LoVo (cell line): ENCODE results near the gene ILF3.

Experiments used
- DNase-seq: peaks from one replicate; pipeline ENCODE4 v3.0.0-alpha.2; 2016; ENCODE audit warnings: low spot score

Gene ILF3

DNA sequence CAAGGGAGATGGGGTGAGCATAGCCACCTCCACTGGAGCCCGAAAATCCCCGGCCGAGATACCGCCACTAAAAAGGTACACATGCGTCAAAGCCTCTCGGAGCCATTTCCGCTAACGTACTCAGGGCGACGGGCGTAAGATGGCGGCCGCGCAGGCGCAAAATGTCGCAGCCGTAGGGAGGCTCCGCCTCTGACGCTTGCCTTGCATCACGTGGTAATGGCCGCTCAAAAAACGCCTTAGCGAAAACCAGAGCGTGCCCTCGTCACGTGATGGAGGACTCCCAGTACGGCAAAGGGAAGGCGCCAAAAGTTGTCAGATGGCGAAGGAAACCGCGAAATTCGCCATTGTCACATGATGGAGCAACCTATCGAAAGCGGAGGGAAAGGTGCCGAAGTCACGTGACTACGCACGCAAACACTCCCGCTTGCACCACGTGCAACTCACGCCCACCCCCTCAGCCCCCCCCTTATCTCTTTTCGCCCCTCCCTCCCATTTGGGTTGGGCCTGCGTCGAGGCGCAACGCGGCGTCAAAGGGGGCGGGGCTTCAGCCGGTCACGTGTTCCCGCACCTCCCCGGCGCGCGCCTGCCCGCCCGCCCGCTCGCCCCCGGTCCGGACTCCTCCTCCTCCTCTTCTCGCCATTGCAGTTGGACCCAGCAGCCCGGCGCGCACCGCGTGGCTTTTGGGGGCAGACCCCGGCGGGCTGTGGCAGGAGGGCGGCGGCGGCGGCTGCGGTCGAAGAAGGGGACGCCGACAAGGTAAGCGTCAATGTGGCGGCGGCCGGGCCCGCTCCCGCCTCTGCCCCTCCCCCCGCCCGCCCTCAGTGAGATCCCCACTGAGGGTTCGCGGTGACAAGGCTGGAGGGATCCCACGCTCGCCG, at the start of gene ILF3:
Gene ILF3, plus strand, starts transcription at position 615 of the 878 bp plus-strand sequence. CDS start 16,260 bp downstream, outside the sequence.
- peak; percentile 100 for DNase-seq

DNA sequence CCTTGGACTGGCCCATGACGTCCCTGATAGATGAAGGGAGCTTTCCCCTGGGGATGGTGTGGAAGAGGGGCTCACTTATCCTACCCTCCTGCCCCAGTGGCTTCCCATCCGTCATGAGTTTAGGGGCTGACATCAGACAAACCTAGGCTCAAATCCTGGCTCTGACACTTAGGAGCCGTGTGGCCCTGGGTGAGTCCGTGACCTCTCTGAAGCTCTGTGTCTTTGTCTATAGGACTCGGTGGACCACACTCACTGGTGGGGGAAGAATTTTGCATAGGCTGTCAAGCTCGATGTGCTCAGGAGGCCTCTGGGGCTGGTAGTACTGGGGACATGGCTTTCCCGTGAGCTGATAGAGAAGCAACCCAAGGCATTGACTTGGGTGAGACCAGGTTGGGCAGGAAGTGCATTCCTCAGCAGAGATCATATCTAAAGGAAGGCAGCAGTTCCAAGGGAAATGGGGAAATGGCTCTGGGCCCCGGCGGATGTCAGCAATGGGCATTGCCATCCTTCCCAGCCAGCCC, 49.6 kb upstream of the ILF3 start:
- no peak for DNase-seq

DNA sequence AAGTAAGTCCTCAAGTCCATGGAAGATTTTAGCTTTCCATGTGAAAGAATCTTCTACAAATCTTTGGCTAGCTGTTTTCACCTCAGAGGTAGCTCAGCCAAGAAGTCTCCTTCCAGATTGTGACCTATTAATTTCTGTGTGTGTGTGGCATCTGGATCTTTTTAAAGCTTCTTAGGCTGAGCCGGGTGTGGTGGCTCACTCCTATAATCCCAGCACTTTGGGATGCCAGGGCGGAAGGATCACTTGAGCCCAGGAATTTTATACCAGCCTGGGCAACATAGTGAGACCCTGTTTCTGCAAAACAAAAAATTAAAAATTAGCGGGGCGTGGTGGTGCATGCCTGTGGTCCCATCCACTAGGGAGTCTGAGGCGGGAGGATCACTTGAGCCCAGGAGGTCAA, 42.2 kb upstream of the ILF3 start:
- DNase-seq, result no peak

DNA sequence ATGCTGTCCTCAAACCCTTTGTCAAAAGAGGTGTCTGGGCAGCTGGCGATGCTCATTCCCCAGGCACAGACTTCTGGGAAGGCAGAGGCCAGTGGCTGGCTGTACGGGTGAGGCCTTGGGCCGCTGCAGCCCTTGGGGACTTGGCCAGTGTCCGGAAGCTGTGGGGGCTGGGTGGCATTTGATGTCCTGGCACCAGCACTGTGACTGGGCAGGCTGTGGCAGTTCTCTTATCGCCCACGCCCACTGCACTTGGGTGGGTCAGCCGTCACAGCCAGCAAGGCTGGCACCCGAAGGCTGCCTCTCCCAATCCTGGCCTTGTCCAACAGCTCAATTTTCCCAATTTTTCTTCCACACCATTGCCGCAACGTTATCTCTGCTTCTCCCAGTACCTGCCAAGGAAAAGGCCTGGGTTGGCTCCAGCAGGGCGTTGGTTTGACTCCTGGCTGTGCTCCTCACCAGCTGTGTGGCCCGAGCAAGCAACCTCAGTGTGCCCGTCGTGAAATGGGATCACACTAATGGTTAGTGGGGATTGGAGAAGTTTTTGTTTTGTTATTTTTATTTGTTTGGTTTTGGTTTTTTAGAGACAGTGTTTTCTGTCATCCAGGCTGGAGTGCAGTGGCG, 41.5 kb upstream of the ILF3 start:
- DNase-seq, result no peak

DNA sequence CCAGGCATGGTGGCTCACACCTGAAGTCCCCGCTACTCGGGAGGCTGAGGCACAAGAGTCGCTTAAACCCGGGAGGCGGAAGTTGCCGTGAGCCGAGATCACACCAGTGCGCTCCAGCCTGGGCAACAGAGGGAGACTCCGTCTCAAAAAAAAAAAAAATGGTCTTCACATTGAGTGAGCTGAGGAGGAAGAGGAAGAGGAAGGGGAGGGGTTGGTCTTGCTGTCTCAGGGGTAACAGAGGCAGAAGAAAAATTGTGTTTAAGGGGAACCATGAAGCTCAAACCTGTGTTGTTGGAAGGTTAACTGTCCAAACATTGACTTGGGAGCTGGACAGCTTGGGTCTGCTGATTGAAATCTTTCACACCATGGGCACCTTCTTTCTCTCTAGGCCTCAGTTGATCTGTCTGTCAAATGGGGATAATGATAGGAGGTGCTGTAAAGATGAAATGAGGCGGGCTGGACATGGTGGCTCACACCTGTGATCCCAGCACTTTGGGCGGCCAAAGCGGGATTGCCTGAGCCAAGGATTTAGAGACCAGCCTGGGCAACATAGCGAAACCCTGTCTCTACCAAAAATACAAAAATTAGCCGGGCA, 38.6 kb upstream of the ILF3 start:
- no peak for DNase-seq

DNA sequence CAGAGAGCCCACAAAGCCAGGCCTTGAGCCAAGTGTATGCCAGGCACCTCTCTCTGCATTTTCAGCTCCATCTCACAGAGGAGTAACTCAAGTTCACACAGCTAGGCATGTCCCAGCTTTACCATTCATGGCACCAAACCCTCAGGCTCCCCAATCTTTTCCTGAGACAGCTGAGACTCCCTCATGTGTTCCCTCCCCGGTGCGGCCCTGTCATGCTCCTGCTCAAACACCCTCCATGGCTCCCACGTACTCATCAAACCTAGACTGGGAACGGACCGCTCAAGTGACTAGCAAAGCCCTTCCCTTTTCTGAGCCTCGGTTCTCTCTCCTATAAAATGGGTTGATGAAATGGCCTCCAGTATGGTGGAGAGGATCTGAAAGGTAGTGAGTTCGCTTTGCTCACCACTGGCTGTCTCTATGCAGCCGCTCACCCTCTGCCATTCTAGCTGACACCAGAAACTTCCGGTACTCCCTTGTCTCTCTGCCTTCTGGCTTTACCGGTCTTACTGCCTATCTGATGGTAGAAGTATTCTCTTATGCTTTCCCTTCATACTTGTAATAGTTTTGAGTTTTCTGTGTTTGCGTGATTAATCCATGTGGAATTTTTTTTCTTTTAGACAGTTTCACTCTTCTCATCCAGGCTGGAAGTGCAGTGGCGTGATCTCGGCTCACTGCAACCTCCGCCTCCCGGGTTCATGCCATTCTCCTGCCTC, 36.6 kb upstream of the ILF3 start:
- no peak for DNase-seq

DNA sequence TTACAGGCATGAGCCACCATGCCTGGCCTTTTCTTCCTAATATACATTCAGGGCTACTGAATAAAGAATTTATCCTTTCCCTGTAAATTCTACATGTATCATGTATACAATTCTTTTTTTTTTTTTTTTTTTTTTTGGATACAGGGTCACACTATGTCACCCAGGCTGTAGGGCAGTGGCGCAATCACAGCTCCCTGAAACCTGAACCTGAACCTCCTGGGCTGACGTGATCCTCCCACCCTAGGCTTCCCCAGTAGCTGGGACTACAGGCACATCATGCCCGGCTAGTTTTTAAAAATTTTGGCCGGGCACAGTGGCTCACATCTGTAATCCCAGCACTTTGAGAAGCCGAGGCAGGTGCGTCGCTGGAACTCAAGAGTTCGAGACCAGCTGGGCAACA, 35.3 kb upstream of the ILF3 start:
- DNase-seq, result no peak

DNA sequence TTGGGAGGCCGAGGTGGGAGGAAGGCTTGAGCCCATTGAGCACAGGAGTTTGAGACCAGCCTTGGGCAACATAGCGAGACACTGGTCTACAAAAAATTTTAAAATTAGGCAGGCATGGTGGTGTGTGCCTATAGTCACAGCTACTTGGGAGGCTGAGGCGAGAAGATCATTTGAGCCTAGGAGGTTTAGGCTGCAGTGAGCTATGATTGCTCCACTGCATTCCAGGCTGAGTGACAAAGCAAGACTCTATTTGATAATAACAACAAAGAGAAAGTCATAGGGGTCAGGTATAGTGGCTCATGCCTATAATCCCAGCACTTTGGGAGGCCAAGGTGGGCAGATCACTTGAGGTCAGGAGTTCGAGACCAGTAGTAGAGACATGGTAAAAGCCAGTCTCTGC, 33.4 kb upstream of the ILF3 start:
- no peak for DNase-seq

DNA sequence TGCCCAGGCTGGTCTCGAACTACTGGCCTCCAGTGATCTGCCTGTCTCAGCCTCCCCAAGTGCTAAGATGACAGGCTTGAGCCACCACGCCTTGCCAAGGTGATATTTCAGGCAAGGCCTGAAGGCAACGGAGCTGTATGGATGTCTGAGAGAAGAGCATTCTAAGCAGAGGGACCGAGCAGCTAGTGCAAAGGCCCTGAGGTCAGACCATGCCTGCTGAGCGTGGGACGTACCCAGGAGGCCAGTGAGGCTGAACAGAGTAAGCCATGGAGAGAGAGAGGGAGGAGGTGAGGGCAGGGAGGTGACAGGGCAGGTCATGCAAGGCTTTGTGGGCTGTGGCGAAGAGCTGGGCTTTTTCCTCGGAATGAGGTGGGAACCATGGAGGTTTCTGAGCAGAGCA, 32.2 kb upstream of the ILF3 start:
- DNase-seq, result no peak

DNA sequence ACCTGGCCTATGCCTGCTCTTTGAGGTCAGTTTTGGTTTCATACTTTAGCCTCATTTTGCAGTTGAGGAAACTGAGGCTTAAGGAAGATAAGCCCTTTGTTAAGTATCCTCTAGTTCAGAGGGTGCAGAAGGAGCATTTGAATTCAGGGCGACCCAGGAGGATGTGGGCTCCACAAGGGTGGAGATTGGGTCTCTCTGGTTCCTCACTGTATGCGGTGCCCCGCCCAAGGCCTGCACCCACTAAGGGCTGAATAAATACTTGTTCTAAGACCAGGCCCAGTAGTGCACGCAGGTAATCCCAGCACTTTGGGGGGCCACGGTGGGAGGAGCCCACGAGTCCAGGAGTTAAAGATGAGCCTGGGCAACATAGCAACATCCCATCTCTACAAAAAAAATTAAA, 29.6 kb upstream of the ILF3 start:
- DNase-seq, result no peak

DNA sequence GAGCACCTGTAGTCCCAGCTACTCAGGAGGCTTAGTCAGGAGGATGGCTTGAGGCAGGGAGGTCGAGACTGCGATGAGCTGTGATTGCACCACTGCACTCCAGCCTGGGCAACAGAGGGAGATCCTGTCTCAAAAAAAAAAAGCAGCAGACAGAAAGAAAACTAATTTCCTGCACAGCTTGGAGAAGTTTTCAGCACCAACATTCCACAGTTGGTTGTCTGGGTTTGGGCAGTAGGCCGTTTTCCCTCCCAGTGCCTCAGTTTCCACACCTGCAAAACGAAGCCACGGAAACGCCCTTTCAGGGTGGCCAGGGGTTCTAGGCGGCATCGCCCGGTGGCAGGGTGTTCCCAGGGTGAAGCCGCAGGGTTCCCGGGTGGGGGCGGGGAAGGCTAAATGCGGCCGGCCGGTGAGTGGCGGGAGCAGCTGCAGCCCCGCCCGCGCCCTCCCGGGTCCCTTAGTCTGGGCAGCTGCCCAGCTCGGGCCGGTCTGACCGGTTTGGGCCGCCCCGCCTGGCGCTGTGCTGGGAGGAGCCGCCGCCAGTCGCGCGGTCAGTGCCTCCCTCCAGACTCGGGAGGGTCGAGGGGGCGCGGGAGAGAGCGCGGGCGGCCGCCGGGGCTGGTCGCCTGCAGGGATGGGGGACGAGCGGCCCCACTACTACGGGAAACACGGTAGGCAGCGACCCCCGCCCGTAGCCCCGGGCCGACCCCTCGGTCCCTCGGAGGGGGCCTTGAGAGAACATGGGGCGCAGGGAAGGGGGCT, 29.0 kb upstream of the ILF3 start, which contains the start of gene SLC44A2:
Gene SLC44A2, plus strand, starts transcription at position 551 of the 759 bp plus-strand sequence. Its CDS starts 81 bp downstream, at position 632.
- DNase-seq, result peak; percentile 78

DNA sequence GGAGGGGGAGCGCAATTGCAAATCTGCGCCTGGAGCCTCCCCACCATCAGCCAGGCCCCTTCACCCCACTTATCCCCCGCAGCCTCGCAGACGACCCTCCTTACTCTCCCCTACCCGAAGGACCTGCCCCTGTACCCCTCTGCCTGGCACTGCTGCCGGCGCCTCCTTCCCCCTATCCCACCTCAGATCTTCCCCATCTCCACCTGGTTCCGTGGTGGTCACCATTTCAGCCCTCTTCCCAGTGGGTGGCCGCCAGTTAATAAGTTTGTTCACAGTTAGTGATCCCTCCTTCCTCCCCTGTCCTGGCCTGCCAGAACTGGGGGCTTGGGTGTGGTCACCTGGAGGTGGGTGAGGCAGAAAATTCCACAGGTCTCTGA, 28.4 kb upstream of the ILF3 start:
- DNase-seq, result no peak

DNA sequence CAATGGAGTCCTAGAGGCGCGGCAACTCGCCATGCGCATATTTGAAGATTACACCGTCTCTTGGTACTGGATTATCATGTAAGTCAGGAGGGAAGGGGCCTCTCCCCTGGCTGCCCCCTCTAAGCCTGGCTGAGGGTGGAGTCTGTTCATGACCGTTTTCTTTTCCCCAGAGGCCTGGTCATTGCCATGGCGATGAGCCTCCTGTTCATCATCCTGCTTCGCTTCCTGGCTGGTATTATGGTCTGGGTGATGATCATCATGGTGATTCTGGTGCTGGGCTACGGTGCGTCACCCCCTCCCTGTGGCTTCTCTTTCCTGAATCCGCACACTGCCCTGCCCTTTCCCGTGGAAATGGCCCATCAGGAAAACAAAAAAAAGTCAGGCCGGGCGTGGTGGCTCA, 22.3 kb upstream of the ILF3 start:
- DNase-seq, result no peak

DNA sequence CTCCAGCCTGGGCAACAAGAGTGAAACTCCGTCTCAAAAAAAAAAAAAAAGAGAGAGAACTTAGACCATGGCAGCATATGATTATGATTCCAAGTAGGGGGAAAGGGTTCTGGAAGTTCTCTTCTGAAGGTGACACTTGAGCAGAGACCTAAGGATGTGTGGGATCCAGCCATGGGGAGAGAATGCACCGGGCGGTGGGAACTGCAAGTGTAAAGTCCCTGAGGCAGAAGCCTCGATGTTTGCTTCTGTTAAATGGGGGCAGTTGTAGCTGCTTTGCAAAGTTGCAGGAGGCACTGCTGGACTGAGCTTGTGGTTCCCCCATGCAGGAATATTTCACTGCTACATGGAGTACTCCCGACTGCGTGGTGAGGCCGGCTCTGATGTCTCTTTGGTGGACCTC, 19.7 kb upstream of the ILF3 start:
- no peak for DNase-seq

DNA sequence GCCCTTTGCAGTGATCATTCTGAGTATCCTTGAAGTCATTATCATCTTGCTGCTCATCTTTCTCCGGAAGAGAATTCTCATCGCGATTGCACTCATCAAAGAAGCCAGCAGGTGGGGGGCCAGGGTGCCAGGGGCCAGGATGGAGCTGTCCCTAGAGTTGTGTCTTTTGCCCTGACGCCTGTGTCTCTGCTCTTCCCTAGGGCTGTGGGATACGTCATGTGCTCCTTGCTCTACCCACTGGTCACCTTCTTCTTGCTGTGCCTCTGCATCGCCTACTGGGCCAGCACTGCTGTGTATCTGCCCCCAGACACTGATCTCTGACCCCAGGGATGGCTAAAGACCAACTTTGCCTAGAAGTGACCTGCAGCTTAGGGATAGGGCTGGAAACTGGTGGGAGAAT, 19.2 kb upstream of the ILF3 start:
- DNase-seq, result no peak

DNA sequence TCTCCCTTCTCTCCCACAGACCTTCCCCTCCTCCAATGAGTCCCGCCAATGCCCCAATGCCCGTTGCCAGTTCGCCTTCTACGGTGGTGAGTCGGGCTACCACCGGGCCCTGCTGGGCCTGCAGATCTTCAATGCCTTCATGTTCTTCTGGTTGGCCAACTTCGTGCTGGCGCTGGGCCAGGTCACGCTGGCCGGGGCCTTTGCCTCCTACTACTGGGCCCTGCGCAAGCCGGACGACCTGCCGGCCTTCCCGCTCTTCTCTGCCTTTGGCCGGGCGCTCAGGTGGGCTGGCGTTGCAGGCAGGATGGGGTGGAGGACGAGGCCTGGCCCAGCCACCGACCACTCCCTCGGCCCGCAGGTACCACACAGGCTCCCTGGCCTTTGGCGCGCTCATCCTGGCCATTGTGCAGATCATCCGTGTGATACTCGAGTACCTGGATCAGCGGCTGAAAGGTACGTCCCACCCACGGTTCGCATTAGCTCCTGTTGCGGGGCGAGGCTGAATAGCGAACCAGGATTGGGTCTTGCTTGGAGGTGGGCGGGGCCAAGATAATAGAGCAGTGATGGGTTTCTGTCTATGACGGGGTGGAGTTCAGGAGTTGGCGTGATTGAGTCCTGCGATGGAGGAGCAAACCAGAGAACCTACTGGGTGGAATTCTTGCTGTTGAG, 17.7 kb upstream of the ILF3 start:
- DNase-seq, result no peak

DNA sequence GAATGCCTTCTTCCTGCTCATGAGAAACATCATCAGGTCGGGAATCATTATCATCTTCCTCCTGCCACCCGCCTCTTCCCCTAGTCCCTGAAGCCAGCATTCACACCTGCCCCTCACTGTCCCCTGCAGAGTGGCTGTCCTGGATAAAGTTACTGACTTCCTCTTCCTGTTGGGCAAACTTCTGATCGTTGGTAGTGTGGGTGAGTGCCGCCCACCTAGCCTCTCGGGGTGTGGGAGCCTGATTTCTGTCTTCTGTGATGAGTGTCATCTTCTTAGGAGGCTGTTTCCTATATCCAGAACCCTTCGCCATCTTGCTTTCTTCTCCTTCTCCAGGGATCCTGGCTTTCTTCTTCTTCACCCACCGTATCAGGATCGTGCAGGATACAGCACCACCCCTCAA, 16.3 kb upstream of the ILF3 start:
- DNase-seq, result no peak

DNA sequence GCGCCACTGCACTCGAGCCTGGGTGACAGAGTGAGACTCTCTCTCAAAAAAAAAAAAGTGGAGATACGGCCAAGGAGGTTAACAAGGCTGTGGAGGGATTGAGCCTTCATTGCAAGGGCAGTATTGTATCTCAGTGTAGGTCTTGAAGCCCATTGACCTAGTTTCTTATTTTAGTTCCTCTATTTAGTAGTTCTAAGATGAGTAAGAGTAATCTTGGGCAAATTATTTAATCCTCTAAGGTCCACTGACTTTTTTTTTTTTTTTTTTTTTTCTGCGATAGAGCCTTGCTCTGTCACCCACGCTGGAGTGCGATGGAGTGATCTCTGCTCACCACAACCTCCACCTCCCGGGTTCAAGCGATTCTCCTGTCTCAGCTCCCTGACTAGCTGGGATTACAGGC, 14.3 kb upstream of the ILF3 start:
- no peak for DNase-seq

DNA sequence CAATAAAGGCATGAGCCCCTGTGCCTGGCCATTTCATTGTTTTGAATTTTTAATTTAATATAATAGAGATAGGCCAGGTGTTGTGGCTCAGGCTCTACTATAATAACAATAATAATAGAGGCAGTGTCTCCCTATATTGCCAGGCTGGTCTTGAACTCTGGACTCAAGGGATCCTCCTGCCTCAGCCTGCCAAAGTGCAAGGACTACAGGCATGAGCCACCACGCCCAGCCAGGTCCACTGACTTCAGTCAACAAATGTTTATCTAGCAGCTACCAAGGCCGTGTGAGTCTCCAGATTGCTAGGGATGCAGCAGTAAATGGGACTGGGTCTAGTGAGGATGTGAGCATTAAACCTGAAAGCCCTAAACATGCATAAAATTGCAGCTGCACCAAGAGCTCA, 13.8 kb upstream of the ILF3 start:
- no peak for DNase-seq

DNA sequence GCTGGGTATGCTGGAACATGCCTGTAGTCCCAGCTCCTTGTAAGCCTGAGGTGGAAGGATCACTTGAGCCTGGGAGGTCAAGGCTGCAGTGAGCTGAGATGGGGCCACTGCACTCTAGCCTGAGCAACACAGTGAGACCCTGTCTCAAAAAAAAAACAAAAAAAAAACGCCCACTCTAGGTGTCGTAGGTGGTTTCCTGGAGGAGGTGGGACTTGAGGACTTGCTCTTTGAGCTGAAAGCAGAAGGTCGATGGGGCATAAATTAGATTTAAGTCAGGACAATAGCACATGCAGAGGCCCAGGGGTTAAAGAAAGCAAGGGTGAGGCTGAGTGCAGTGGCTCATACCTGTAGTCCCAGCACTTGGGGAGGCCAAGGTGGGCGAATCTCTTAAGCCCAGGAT, 12.9 kb upstream of the ILF3 start:
- no peak for DNase-seq
